Activated CD8-positive, alpha-beta T cell treated with anti-CD3 and anti-CD28 coated beads, Interleukin-2, amount 10 ng/mL, durations not matched to agents 7 days and 5 days (primary cell): ENCODE results near the gene EDRF1. TPM values are rescaled to one million over a fixed set of nuclear protein-coding genes. Genes with fewer than 3 reads are reported as not detected.

Experiments used
- ATAC-seq: fragments of 150-1000 bp; cut with Tn5 transposase; one replicate; pipeline ENCODE4 v1.10.0; 2021; ENCODE audit warnings: moderate library complexity
- CTCF ChIA-PET: fragments of 350-600 bp; sonication (Branson Sonifier 250); formaldehyde crosslinking; loops from one replicate; lab custom pipeline; 2021; ENCODE audit warnings: antibody characterized with exemption; lab: Charles Lee
- POLR2A ChIA-PET: fragments of 350-600 bp; sonication (Branson Sonifier 250); formaldehyde crosslinking; loops from one replicate; lab custom pipeline; 2021; ENCODE audit warnings: antibody characterized with exemption; lab: Charles Lee
- DNase-seq: peaks from one replicate; pipeline ENCODE4 v3.0.0-alpha.2; 2020
- H3K27ac Mint-ChIP-seq: one replicate; pipeline ENCODE4 v1.8.0; 2021; ENCODE audit warnings: mild to moderate bottlenecking, mixed read lengths
- H3K27me3 Mint-ChIP-seq: one replicate; pipeline ENCODE4 v1.8.0; 2021; ENCODE audit warnings: low read depth, mixed read lengths
- H3K36me3 Mint-ChIP-seq: one replicate; pipeline ENCODE4 v1.8.0; 2021; ENCODE audit warnings: low read depth, mixed read lengths
- H3K4me1 Mint-ChIP-seq: one replicate; pipeline ENCODE4 v1.8.0; 2021; ENCODE audit warnings: low read depth, mixed read lengths
- H3K4me3 Mint-ChIP-seq: one replicate; pipeline ENCODE4 v1.8.0; 2021; ENCODE audit warnings: mild to moderate bottlenecking, mixed read lengths
- H3K9me3 Mint-ChIP-seq: one replicate; pipeline ENCODE4 v1.8.0; 2022; ENCODE audit warnings: mixed read lengths; ENCODE audit not compliant: insufficient read depth
- total RNA-seq, 2 experiments: library from RNA; stranded (reverse); gene quantifications; one replicate each; pipeline ENCODE4 v1.2.3, GENCODE V29; 2021

Gene EDRF1
- total RNA-seq, 2 experiments from 2014 or later, result 33.7 to 34.1 TPM

- ChIA-PET CTCF (no interaction called here), POLR2A (no interaction called here)
- H3K4me1 Mint-ChIP-seq, result no peaks in the 10 kb centered on the region
- DNase-seq (no peak), ATAC-seq (no peak)
- no peak overlapping the region for H3K4me3 Mint-ChIP-seq
- no peaks in the 10 kb centered on the region for H3K27me3 Mint-ChIP-seq
- H3K9me3 Mint-ChIP-seq, result no peaks in the 10 kb centered on the region
- no peak overlapping the region for H3K27ac Mint-ChIP-seq
- no peaks in the 10 kb centered on the region for H3K36me3 Mint-ChIP-seq
Measured at GRCh38 chr10:125772112-125772863, 52.8 kb downstream of the EDRF1 start.

- DNase-seq (no peak), ATAC-seq (no peak)
- ChIA-PET POLR2A (no interaction called here), CTCF (no interaction called here)
- Mint-ChIP-seq H3K27me3 (no peaks in the 10 kb centered on the region), H3K36me3 (no peaks in the 10 kb centered on the region), H3K27ac (no peak overlapping the region), H3K4me3 (no peak overlapping the region), H3K4me1 (no peaks in the 10 kb centered on the region), H3K9me3 (no peaks in the 10 kb centered on the region)
Measured at GRCh38 chr10:125772864-125773180, 53.3 kb downstream of the EDRF1 start.

GRCh38 chr10:125773687-125774543 is 54.4 kb downstream of the EDRF1 start:
- Mint-ChIP-seq H3K27ac (no peak overlapping the region), H3K9me3 (no peaks in the 10 kb centered on the region), H3K27me3 (no peaks in the 10 kb centered on the region), H3K4me1 (no peaks in the 10 kb centered on the region), H3K36me3 (no peaks in the 10 kb centered on the region), H3K4me3 (no peak overlapping the region)
- ChIA-PET CTCF (no interaction called here), POLR2A (no interaction called here)
- ATAC-seq, result no peak
- DNase-seq, result no peak

DNA sequence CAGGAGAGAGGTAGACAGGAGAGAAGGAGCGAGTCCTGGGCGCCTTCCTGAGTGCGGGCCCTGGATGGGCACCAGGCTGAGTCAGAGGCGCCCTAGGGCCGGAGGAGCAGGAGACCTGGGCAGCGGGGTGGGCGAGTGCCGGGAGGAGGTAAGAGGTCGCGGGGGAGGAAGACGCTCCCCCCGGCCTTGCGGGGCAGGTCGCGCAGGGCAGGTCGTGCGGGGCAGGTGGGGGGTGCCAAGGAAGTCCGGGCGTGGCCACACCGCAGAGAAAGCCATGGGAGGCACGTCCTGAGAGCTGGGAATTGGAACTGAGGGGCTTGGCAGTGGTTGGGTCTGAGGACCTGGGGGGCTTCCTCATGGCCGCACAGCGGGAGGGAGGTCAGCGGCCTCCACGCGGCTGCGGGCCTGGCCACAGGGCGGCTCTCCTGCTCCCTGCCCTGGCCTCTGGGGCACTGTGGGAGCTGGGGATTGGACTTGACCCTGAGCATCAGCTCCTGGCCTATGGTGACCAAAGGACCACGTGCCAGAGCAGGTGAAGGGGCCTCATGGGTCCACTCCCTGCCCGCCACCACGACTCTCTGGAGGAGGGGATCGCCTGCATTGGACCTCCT is 55.2 kb downstream of the EDRF1 start:
- POLR2A ChIA-PET, result no interaction called here
- CTCF ChIA-PET, result no interaction called here
- ATAC-seq, result no peak

GRCh38 chr10:125775491-125776106 is 56.1 kb downstream of the EDRF1 start, which contains the start of gene MMP21:
TSS of gene MMP21 (minus strand) at chr10:125775821. CDS start at chr10:125775821, 0 bp downstream.
- ChIA-PET CTCF (no interaction called here), POLR2A (no interaction called here)
- no peaks in the 10 kb centered on the region for H3K27me3 Mint-ChIP-seq
- no peaks in the 10 kb centered on the region for H3K9me3 Mint-ChIP-seq
- H3K4me3 Mint-ChIP-seq, result no peak within 1 kb of the TSS
- no peaks in the 10 kb centered on the region for H3K36me3 Mint-ChIP-seq
- no peak within 1 kb of the TSS for H3K27ac Mint-ChIP-seq
- no peak for DNase-seq
- ATAC-seq, result no peak
- H3K4me1 Mint-ChIP-seq, result no peaks in the 10 kb centered on the region

More for the DNA sequence above, 55.2 kb downstream of the EDRF1 start:
- Mint-ChIP-seq H3K27ac (no peak overlapping the region), H3K4me3 (no peak overlapping the region), H3K27me3 (no peaks in the 10 kb centered on the region), H3K36me3 (no peaks in the 10 kb centered on the region), H3K4me1 (no peaks in the 10 kb centered on the region), H3K9me3 (no peaks in the 10 kb centered on the region)
- DNase-seq, result no peak

DNA sequence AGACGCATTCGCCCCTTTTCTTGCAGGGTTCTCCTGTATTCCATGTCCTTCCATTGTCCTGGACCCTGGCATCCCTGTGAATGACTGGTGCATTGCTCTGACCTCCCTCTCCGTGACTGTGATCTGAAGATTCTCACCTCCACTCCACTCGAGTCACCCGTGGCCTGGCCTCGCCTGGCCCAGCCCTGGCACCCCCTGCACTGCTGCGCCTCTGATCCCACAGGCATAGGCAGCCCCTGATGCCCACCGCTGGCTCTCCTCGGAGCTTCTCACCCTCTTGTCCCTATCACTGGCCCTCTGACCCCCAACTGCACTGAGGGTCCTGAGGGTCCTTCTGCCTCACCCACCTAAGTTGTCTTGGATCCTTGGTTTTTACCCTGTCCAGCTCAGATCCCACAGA is 58.3 kb downstream of the EDRF1 start:
- Mint-ChIP-seq H3K4me3 (no peak overlapping the region), H3K27me3 (no peaks in the 10 kb centered on the region), H3K27ac (no peak overlapping the region), H3K4me1 (no peaks in the 10 kb centered on the region), H3K9me3 (no peaks in the 10 kb centered on the region), H3K36me3 (no peaks in the 10 kb centered on the region)
- POLR2A ChIA-PET, result no interaction called here
- DNase-seq, result no peak
- CTCF ChIA-PET, result no interaction called here
- ATAC-seq, result no peak

DNA sequence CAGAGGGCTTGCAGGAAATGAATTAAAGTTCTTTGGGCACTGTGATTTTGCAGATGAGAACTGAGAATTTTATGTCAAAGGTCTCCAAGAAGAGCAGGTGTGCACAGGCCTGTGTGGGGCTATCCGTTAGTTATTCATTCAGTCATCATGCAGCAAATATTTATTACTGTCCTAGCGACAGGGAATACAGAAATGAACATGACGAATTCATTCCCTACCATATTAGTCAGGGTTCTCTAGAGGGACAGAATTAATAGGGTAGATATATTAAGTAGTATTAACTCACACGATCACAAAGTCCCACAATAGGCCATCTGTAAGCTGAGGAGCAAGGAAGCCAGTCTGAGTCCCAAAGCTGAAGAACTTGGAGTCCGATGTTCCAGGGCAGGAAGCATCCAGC is 59.0 kb downstream of the EDRF1 start:
- DNase-seq (no peak), ATAC-seq (no peak)
- Mint-ChIP-seq H3K4me3 (no peak overlapping the region), H3K9me3 (no peaks in the 10 kb centered on the region), H3K36me3 (no peaks in the 10 kb centered on the region), H3K27me3 (no peaks in the 10 kb centered on the region), H3K4me1 (no peaks in the 10 kb centered on the region), H3K27ac (no peak overlapping the region)
- CTCF ChIA-PET, result no interaction called here
- POLR2A ChIA-PET, result no interaction called here

DNA sequence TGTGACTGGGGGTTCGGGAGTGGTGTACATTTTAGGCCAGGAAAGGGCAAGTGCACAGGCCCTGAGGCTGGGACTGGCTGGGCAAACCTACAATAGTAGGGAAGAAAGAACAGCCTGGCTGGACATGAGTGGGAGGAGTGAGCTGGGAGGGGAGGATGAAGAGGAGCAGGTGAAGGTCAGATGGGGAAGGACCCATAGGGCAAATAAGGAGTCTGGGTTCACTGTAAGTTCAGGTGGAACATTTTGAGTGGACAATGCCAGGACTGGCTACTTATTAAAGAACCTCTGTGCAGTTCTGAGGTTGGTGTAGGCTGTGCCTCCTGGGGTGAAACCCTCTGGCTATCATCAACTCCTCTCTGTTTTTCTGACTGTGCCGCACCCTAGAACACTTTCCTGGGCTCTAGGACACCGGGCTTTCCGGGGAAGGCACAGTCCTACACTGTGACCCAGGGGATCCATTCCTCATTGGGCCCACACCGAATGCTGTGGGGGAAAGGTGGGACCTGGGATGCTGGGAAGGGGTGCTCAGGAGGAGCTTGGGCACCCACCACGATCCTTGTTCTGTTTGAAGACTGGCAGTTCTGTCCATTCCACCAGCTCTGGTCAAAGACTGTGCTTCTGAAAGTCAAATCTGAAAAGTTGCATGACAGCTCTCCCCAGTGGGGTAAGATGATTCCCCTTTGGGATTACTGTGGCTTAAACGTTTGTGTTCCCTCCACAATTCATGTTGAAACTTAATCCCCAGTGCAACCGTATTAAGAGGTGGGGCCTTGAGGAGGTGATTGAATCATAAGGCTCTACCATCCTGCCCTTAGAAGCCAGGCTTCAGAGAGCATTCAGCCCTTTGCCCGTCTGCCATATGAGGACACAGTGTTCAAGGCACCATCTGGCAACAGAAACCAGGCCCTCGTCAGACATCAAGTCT is 60.2 kb downstream of the EDRF1 start:
- ATAC-seq, result no peak
- no peaks in the 10 kb centered on the region for H3K9me3 Mint-ChIP-seq
- H3K27me3 Mint-ChIP-seq, result no peaks in the 10 kb centered on the region
- DNase-seq, result no peak
- H3K36me3 Mint-ChIP-seq, result no peaks in the 10 kb centered on the region
- CTCF ChIA-PET, result interaction anchor here (1.8 kb wide), 1 partner anchor 28 kb away, joined by 3 read pairs; no protein-coding TSS in a partner anchor
- H3K4me1 Mint-ChIP-seq, result no peaks in the 10 kb centered on the region
- POLR2A ChIA-PET, result no interaction called here
- H3K4me3 Mint-ChIP-seq, result no peak overlapping the region
- H3K27ac Mint-ChIP-seq, result no peak overlapping the region

- no peak overlapping the region for H3K4me3 Mint-ChIP-seq
- POLR2A ChIA-PET, result no interaction called here
- no peak for ATAC-seq
- H3K36me3 Mint-ChIP-seq, result no peaks in the 10 kb centered on the region
- no peaks in the 10 kb centered on the region for H3K9me3 Mint-ChIP-seq
- no peak for DNase-seq
- no peaks in the 10 kb centered on the region for H3K27me3 Mint-ChIP-seq
- CTCF ChIA-PET, result no interaction called here
- no peak overlapping the region for H3K27ac Mint-ChIP-seq
- no peaks in the 10 kb centered on the region for H3K4me1 Mint-ChIP-seq
Measured at GRCh38 chr10:125781374-125781773, 61.9 kb downstream of the EDRF1 start.

- Mint-ChIP-seq H3K36me3 (peaks cover under 1% of the 10 kb centered on the region), H3K4me3 (no peak overlapping the region), H3K27ac (no peak overlapping the region), H3K9me3 (no peaks in the 10 kb centered on the region), H3K4me1 (peaks cover under 1% of the 10 kb centered on the region), H3K27me3 (no peaks in the 10 kb centered on the region)
- ATAC-seq (no peak), DNase-seq (no peak)
- ChIA-PET POLR2A (no interaction called here), CTCF (no interaction called here)
Measured at GRCh38 chr10:125782054-125782453, 62.5 kb downstream of the EDRF1 start.

DNA sequence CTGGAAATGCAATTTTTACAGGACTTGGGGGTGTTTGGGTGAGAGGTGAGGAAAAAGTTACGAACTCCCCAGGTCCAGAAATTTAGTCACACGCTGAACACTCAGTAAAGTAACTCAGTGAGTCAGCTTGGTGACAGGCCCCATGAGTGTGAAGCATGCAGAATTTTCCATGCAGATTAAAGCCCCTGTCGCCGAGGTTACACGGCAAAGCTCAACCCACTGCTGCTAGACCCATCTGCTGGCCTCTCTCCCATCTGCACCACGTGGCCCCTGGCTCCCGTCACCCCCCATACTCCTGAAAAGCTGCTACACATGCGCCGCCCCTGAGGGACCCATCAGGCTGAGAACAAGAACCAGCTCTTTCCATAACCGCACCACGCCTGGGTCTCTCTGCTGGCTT is 63.1 kb downstream of the EDRF1 start:
- ATAC-seq, result no peak
- DNase-seq, result no peak
- H3K27ac Mint-ChIP-seq, result no peak overlapping the region
- no peaks in the 10 kb centered on the region for H3K27me3 Mint-ChIP-seq
- peaks cover 6% of the 10 kb centered on the region for H3K4me1 Mint-ChIP-seq
- POLR2A ChIA-PET, result no interaction called here
- H3K36me3 Mint-ChIP-seq, result peaks cover 2% of the 10 kb centered on the region
- no peaks in the 10 kb centered on the region for H3K9me3 Mint-ChIP-seq
- CTCF ChIA-PET, result no interaction called here
- no peak overlapping the region for H3K4me3 Mint-ChIP-seq
